ENCODE measurements around the gene AQP3. TPM values are rescaled to one million over a fixed set of nuclear protein-coding genes. Genes with fewer than 3 reads are reported as not detected.

AQP3 gene
- total RNA-seq, 4 donors from 2014 or later, result 7.1 to 15.3 (median 12.4) TPM

- intact Hi-C loops (cut with DNase I; ENCODE audit: low total_unique reads) (loop anchor here (10.0 kb wide), 1 partner anchor 94 kb away; no protein-coding TSS in a partner anchor), in situ Hi-C loops (cut with MboI; ENCODE audit: low pct_ligation_motif_present in 1 of 4, low pct_unique_long_range_greater_than_20kb in 1 of 4, low sequenced_read_pairs in 3 of 4) (loop anchor here in 1 of 4 donors (25.0 kb wide), 1 partner anchor 107 kb away; no protein-coding TSS in a partner anchor)
- no peaks in the 10 kb centered on the region for H3K27me3 ChIP-seq
- no peak overlapping the region for H3K27ac ChIP-seq
- H3K4me3 ChIP-seq, result no peak overlapping the region
- H3K9me3 ChIP-seq, result no peaks in the 10 kb centered on the region
- DNase-seq, result no peak
- H3K36me3 ChIP-seq, result peaks cover 0 to 48% (median 17%) of the 10 kb centered on the region in 4 donors
- no peak for TF ChIP-seq POLR2A (IDR thresholded peaks at IDR 0.05)
- TF ChIP-seq CTCF (IDR thresholded peaks at IDR 0.05), result no peak
- TF ChIP-seq EP300 (IDR thresholded peaks at IDR 0.05; ENCODE audit: low read depth), result no peak
- TF ChIP-seq POLR2AphosphoS5 (IDR thresholded peaks at IDR 0.05), result no peak
- 93% methylated on average over 21 of the region's 21 CpGs; no CpG with 5 or more reads in 1 of the 2 donors for WGBS, 2 donors (ENCODE audit: low coverage in 1 of 2)
- peaks cover 7 to 15% (median 14%) of the 10 kb centered on the region in 4 donors for H3K4me1 ChIP-seq
Observed at GRCh38 chr9:33468797-33469621, 21.6 kb upstream of the AQP3 start.

GRCh38 chr9:33468215-33468730 lies 20.9 kb upstream of the AQP3 start:
- Histone ChIP-seq H3K4me1 (peaks cover 7 to 14% (median 13%) of the 10 kb centered on the region in 4 donors), H3K27me3 (no peaks in the 10 kb centered on the region), H3K27ac (no peak overlapping the region), H3K4me3 (no peak overlapping the region), H3K9me3 (no peaks in the 10 kb centered on the region), H3K36me3 (peaks cover 0 to 52% (median 17%) of the 10 kb centered on the region in 4 donors)
- 67 to 80% methylated on average over 1 to 4 of the region's 4 CpGs for WGBS, 2 donors (ENCODE audit: low coverage in 1 of 2)
- in situ Hi-C loops (cut with MboI; ENCODE audit: low pct_ligation_motif_present in 1 of 4, low pct_unique_long_range_greater_than_20kb in 1 of 4, low sequenced_read_pairs in 3 of 4) (loop anchor here in 1 of 4 donors (25.0 kb wide), 1 partner anchor 106 kb away; no protein-coding TSS in a partner anchor), intact Hi-C loops (cut with DNase I; ENCODE audit: low total_unique reads) (loop anchor here (10.0 kb wide), 1 partner anchor 93 kb away; no protein-coding TSS in a partner anchor)
- no peak for TF ChIP-seq CTCF (IDR thresholded peaks at IDR 0.05)
- no peak for TF ChIP-seq EP300 (IDR thresholded peaks at IDR 0.05; ENCODE audit: low read depth)
- TF ChIP-seq POLR2A (IDR thresholded peaks at IDR 0.05), result no peak
- no peak for TF ChIP-seq POLR2AphosphoS5 (IDR thresholded peaks at IDR 0.05)
- peak; percentile 4 for DNase-seq

GRCh38 chr9:33467526-33467925 lies 20.1 kb upstream of the AQP3 start:
- in situ Hi-C loops (cut with MboI; ENCODE audit: low pct_ligation_motif_present in 1 of 4, low pct_unique_long_range_greater_than_20kb in 1 of 4, low sequenced_read_pairs in 3 of 4), result loop anchor here in 1 of 4 donors (25.0 kb wide), 1 partner anchor 105 kb away; no protein-coding TSS in a partner anchor

More at GRCh38 chr9:33467526-33467925, 20.1 kb upstream of the AQP3 start:
- intact Hi-C loops (cut with DNase I; ENCODE audit: low total_unique reads), result loop anchor here (10.0 kb wide), 1 partner anchor 93 kb away; no protein-coding TSS in a partner anchor
- peaks cover 2 to 7% (median 6%) of the 10 kb centered on the region in 4 donors for H3K4me1 ChIP-seq
- no peak overlapping the region for H3K27ac ChIP-seq
- no peaks in the 10 kb centered on the region for H3K9me3 ChIP-seq
- TF ChIP-seq POLR2AphosphoS5 (IDR thresholded peaks at IDR 0.05) (no peak), EP300 (IDR thresholded peaks at IDR 0.05; ENCODE audit: low read depth) (no peak), POLR2A (IDR thresholded peaks at IDR 0.05) (no peak), CTCF (IDR thresholded peaks at IDR 0.05) (no peak)
- peak; percentile 5 for DNase-seq
- no peaks in the 10 kb centered on the region for H3K27me3 ChIP-seq
- H3K4me3 ChIP-seq, result no peak overlapping the region
- peaks cover 0 to 60% (median 20%) of the 10 kb centered on the region in 4 donors for H3K36me3 ChIP-seq
- WGBS, 2 donors (ENCODE audit: low coverage in 1 of 2), result 92% methylated on average over 7 of the region's 7 CpGs; no CpG with 5 or more reads in 1 of the 2 donors
